Measurements from ENCODE around the gene PTPRD. TPM values are rescaled to one million over a fixed set of nuclear protein-coding genes. Genes with fewer than 3 reads are reported as not detected.

The PTPRD gene
- total and polyA plus RNA-seq, 9 donors = 16.2 to 231 (median 85.8) TPM

DNA sequence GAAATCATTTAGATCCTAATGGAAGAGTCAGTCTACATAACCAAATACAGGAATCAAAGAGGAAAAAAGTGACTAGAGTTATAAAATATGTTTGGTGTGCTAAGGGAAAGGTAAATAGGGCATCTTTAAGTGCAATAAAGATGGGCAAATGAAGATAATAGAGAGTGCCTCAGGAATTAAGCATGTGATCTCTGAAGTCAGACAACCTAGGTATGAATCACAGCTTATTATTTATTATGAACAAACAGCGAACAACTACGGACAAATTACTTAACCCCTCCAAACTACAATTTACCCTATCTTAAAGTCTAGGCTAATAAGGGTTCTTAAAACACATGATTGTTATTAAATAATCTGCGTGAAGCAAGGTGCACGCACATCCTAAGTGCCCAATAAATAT lies 1903.1 kb downstream of the PTPRD start:
- Histone ChIP-seq H3K36me3 (no peaks in the 10 kb centered on the region), H3K4me3 (no peak overlapping the region), H3K27me3 (peaks cover 4% of the 10 kb centered on the region), H3K9me3 (no peaks in the 10 kb centered on the region), H3K27ac (no peak overlapping the region), H3K4me1 (ENCODE audit: insufficient read depth) (no peaks in the 10 kb centered on the region)
- WGBS, 3 donors = 83 to 91% (median 91%) methylated on average over 4 of the region's 4 CpGs
- intact Hi-C loops (cut with DNase I) = loop anchor here in 1 of 4 donors (10.0 kb wide), 1 partner anchor 145 kb away; no protein-coding TSS in a partner anchor
- no peak for DNase-seq
- TF ChIP-seq EP300 (IDR thresholded peaks at IDR 0.05) (no peak), POLR2A (IDR thresholded peaks at IDR 0.05) (no peak), CTCF (IDR thresholded peaks at IDR 0.05) (no peak)

DNA sequence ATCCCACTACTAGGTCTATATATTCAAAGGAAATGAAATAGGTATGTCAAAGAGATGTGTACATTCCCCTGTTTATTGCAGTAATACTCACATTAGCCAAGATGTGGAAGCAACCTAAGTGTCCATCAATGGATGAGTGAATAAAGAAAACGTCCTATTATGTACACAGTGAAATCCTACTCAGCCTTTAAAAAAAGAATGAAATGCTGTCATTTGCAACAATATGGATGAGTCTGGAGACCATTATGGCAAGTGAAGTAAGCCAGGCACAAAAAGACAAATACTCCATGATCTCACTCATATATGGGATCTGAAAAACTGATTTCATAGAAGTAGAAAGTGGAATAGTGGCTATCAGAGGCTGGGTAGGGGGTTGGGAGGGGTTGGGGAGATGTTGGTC lies 1904.1 kb downstream of the PTPRD start:
- H3K27me3 ChIP-seq = peaks cover 4% of the 10 kb centered on the region
- H3K27ac ChIP-seq = no peak overlapping the region
- intact Hi-C loops (cut with DNase I) = loop anchor here in 1 of 4 donors (10.0 kb wide), 1 partner anchor 146 kb away; no protein-coding TSS in a partner anchor
- H3K9me3 ChIP-seq = no peaks in the 10 kb centered on the region
- no peak for TF ChIP-seq POLR2A (IDR thresholded peaks at IDR 0.05)
- TF ChIP-seq CTCF (IDR thresholded peaks at IDR 0.05) = no peak
- H3K4me1 ChIP-seq (ENCODE audit: insufficient read depth) = no peaks in the 10 kb centered on the region
- no peak for DNase-seq
- H3K4me3 ChIP-seq = no peak overlapping the region
- 74 to 81% (median 76%) methylated on average over 1 of the region's 1 CpG for WGBS, 3 donors
- no peaks in the 10 kb centered on the region for H3K36me3 ChIP-seq

DNA sequence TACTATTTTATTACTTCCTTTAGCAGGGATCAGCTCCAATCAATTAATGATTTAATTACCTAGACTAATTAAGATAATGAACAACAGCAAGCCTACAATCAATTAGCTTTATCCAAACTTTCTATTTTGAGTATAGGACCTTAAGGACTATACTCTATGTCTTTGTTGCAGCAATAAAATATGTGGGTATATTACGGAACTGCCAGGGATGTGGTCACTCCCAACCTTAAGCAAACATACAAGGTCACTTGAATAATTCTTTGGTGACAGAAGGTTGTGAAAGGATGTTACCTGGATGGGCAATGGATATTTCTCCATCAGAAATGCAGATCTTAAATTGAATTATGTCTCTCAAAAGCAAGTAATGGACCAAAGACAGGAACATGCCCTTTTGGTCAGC lies 1905.8 kb downstream of the PTPRD start:
- Histone ChIP-seq H3K9me3 (no peaks in the 10 kb centered on the region), H3K36me3 (no peaks in the 10 kb centered on the region), H3K4me1 (ENCODE audit: insufficient read depth) (no peaks in the 10 kb centered on the region), H3K4me3 (no peak overlapping the region), H3K27ac (no peak overlapping the region), H3K27me3 (peaks cover 4% of the 10 kb centered on the region)
- intact Hi-C loops (cut with DNase I) = loop anchor here in 1 of 4 donors (10.0 kb wide), 1 partner anchor 148 kb away; no protein-coding TSS in a partner anchor
- TF ChIP-seq CTCF (IDR thresholded peaks at IDR 0.05) = no peak
- TF ChIP-seq EP300 (IDR thresholded peaks at IDR 0.05) = no peak
- TF ChIP-seq POLR2A (IDR thresholded peaks at IDR 0.05) = no peak
- DNase-seq = no peak
- WGBS, 3 donors = 93 to 97% (median 95%) methylated on average over 1 of the region's 1 CpG

DNA sequence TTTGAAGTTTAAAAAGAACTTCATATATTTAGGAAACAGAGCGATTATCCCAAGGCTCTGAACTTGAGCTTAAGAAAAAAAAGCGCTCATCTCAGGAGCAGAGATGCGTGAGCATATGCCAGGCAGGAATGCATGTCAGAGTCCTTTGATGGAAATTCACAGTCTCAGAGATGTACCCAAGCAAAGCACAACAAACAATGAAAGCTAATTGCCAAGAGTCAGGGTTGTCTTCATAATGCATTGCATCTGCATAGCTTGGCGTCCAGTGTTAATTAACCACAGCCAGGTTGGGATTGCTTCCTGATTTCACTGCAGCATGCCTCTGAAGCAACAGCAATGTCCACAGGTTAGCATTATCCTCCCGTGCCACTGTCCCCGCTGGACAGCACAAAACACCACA lies 1906.3 kb downstream of the PTPRD start:
- intact Hi-C loops (cut with DNase I) = loop anchor here in 1 of 4 donors (10.0 kb wide), 1 partner anchor 148 kb away; no protein-coding TSS in a partner anchor
- 91 to 94% (median 93%) methylated on average over 6 of the region's 6 CpGs for WGBS, 3 donors
- TF ChIP-seq CTCF (IDR thresholded peaks at IDR 0.05) (no peak), POLR2A (IDR thresholded peaks at IDR 0.05) (no peak), EP300 (IDR thresholded peaks at IDR 0.05) (no peak)
- Histone ChIP-seq H3K4me1 (ENCODE audit: insufficient read depth) (no peaks in the 10 kb centered on the region), H3K4me3 (no peak overlapping the region), H3K36me3 (no peaks in the 10 kb centered on the region), H3K27ac (no peak overlapping the region), H3K27me3 (peaks cover 4% of the 10 kb centered on the region), H3K9me3 (no peaks in the 10 kb centered on the region)
- DNase-seq = no peak

Measured in ovary (tissue), 9 donors.